HepG2 (cell line): ENCODE results near the gene CEP55. TPM values are rescaled to one million over a fixed set of nuclear protein-coding genes. Genes with fewer than 3 reads are reported as not detected.

Experiments used
- ATAC-seq: fragments of 200-7000 bp; cut with Tn5 transposase; 3 replicates; pipeline ENCODE4 v1.9.1; 2020; ENCODE audit warnings: mild to moderate bottlenecking, moderate library complexity
- BruUV-seq: library from RNA; stranded (reverse); fragments of 400-500 nt; replicated peaks from 2 replicates; lab custom pipeline; 2021; lab: Mats Ljungman, UMichigan
- CTCF ChIA-PET: fragments of 300-600 bp; formaldehyde crosslinking; extraction: SDS; loops from one replicate; lab custom pipeline; 2021; ENCODE audit warnings: low total read pairs, inconsistent platforms, low intra/inter-chr PET ratio; lab: Yijun Ruan, JAX
- POLR2A ChIA-PET: fragments of 350-600 bp; sonication (Branson Sonifier 250); formaldehyde crosslinking; loops from one replicate; lab custom pipeline; 2020; ENCODE audit warnings: antibody characterized with exemption, inconsistent platforms; lab: Yijun Ruan, JAX
- DNase-seq: peaks from one replicate; pipeline ENCODE4 v3.0.0-alpha.2; 2015; ENCODE audit warnings: low spot score
- FAIRE-seq: peaks from 3 replicates; lab custom pipeline; 2011; peaks lifted over from hg19 to GRCh38; lab: Jason Lieb, UNC
- H2AFZ ChIP-seq: one replicate; pipeline ENCODE4 v1.6.1; 2011; ENCODE audit warnings: low read length, inconsistent platforms
- H3K27ac ChIP-seq: fragments of 300-600 bp; 3 replicates; pipeline ENCODE4 v1.8.0; 2011; ENCODE audit warnings: mixed run types, mild to moderate bottlenecking, mixed read lengths, low read length, inconsistent platforms; ENCODE audit not compliant: insufficient read depth; ENCODE audit errors: extremely low read length
- H3K27me3 ChIP-seq, 2 experiments: fragments of 200-600 bp in 1 of 2; 2 replicates in 1 of 2; 3 replicates in 1 of 2; pipeline versions ENCODE4 v1.6.0 to v1.8.0; 2011; ENCODE audit warnings: low read length in 2 of 2, mild to moderate bottlenecking in 2 of 2, moderate library complexity in 2 of 2, inconsistent platforms in 1 of 2; ENCODE audit not compliant: insufficient read depth in 2 of 2, control insufficient read depth in 1 of 2
- H3K36me3 ChIP-seq, 2 experiments: fragments of 200-600 bp in 1 of 2; replicated peaks in 1 of 2; 2 replicates in 1 of 2; 3 replicates in 1 of 2; pipeline versions ENCODE4 v1.5.1 to v1.8.0; 2011; ENCODE audit warnings: low read length in 2 of 2, inconsistent platforms in 1 of 2; ENCODE audit not compliant: insufficient read depth in 2 of 2, control insufficient read depth in 1 of 2
- H3K4me1 ChIP-seq: 2 replicates; pipeline ENCODE4 v1.5.1; 2012; ENCODE audit warnings: low read length, inconsistent platforms; ENCODE audit not compliant: insufficient read depth
- H3K4me2 ChIP-seq: 2 replicates; pipeline ENCODE4 v1.6.0; 2011; ENCODE audit warnings: low read depth, low read length, inconsistent platforms
- H3K4me3 ChIP-seq, 3 experiments: fragments of 200-600 bp in 1 of 3; sonication (generic), shearing (Covaris generic) in 1 of 3; replicated peaks in 1 of 3; 2 replicates each; pipeline ENCODE4 v1.5.1; 2011 to 2016; ENCODE audit warnings: low read length in 3 of 3, inconsistent platforms in 2 of 3, low read depth in 2 of 3, mild to moderate bottlenecking in 2 of 3, control low read depth in 1 of 3, mixed read lengths in 1 of 3; ENCODE audit not compliant: insufficient read depth in 1 of 3
- H3K79me2 ChIP-seq: one replicate; pipeline ENCODE4 v1.6.1; 2011; ENCODE audit warnings: low read length, inconsistent platforms; ENCODE audit not compliant: insufficient read depth
- H3K9ac ChIP-seq: 2 replicates; pipeline ENCODE4 v1.6.0; 2011; ENCODE audit warnings: mild to moderate bottlenecking, low read depth, low read length, inconsistent platforms; ENCODE audit not compliant: insufficient read depth
- H3K9me3 ChIP-seq: 2 replicates; pipeline ENCODE4 v1.5.1; 2012; ENCODE audit warnings: mild to moderate bottlenecking, low read length
- H4K20me1 ChIP-seq: 2 replicates; pipeline ENCODE4 v1.6.0; 2011; ENCODE audit warnings: inconsistent platforms, mild to moderate bottlenecking, low read length, moderate library complexity; ENCODE audit not compliant: insufficient read depth
- CHD2 ChIP-seq: IDR thresholded peaks from 2 replicates; pipeline ENCODE4 v1.6.1; 2011; ENCODE audit warnings: low read depth, low read length, improper control_type of control experiment
- FOSL1 ChIP-seq: sonication (generic); formaldehyde crosslinking; IDR thresholded peaks from 2 replicates; pipeline ENCODE4 v1.9.0; 2021; ENCODE audit warnings: missing genetic modification reagents, borderline replicate concordance
- GRHL1 ChIP-seq: sonication (generic); formaldehyde crosslinking; conservative IDR thresholded peaks from 2 replicates; pipeline ENCODE4 v1.8.0; 2022; ENCODE audit warnings: missing genetic modification reagents
- HBP1 ChIP-seq: IDR thresholded peaks from 2 replicates; pipeline ENCODE4 v1.6.1; 2016; ENCODE audit warnings: low read depth, control low read depth
- MED8 ChIP-seq: sonication (generic); formaldehyde crosslinking; IDR thresholded peaks from 2 replicates; pipeline ENCODE4 v1.8.1; 2023; ENCODE audit warnings: mild to moderate bottlenecking, missing genetic modification reagents; ENCODE audit not compliant: insufficient replicate concordance
- MTF1 ChIP-seq: sonication (generic); formaldehyde crosslinking; IDR thresholded peaks from 2 replicates; pipeline ENCODE4 v1.5.0; 2020; ENCODE audit warnings: missing genetic modification reagents
- POLR2A ChIP-seq, 2 experiments: IDR thresholded peaks; 2 replicates each; pipeline ENCODE4 v1.6.1; 2011; ENCODE audit warnings: low read depth in 2 of 2, low read length in 2 of 2, mild to moderate bottlenecking in 1 of 2, moderate library complexity in 1 of 2; ENCODE audit not compliant: insufficient read depth in 1 of 2
- SIX1 ChIP-seq: sonication (generic); formaldehyde crosslinking; IDR thresholded peaks from 2 replicates; pipeline ENCODE4 v1.4.0; 2020; ENCODE audit warnings: missing genetic modification reagents, borderline replicate concordance
- ZBTB43 ChIP-seq: sonication (generic); formaldehyde crosslinking; conservative IDR thresholded peaks from 2 replicates; pipeline ENCODE4 v1.4.0; 2020; ENCODE audit warnings: missing genetic modification reagents
- ZIK1 ChIP-seq: sonication (generic); formaldehyde crosslinking; IDR thresholded peaks from 2 replicates; pipeline ENCODE4 v1.5.0; 2020; ENCODE audit warnings: mild to moderate bottlenecking, low read depth, missing genetic modification reagents, borderline replicate concordance
- ZNF703 ChIP-seq: sonication (generic); formaldehyde crosslinking; IDR thresholded peaks from 2 replicates; pipeline ENCODE4 v1.5.1; 2020; ENCODE audit warnings: missing genetic modification reagents, mild to moderate bottlenecking, moderate library complexity, borderline replicate concordance
- ZNF746 ChIP-seq: sonication (generic); formaldehyde crosslinking; IDR thresholded peaks from 2 replicates; pipeline ENCODE4 v1.8.0; 2022; ENCODE audit warnings: mild to moderate bottlenecking, missing genetic modification reagents
- WGBS: methylation state at CpG from one replicate; pipeline ENCODE4 v1.1.6; 2017; ENCODE audit warnings: low lambda C conversion rate; 5-methylcytosine and 5-hydroxymethylcytosine counted together
- in situ Hi-C: cut with HindIII; loops from 2 replicates; pipeline ENCODE4 v1.10.0; 2017; ENCODE audit warnings: low pct_unique_long_range_greater_than_20kb; ENCODE audit not compliant: extremely low pct_ligation_motif_present
- intact Hi-C: fragments of 100-400 bp; cut with micrococcal nuclease; formaldehyde crosslinking; loops from one replicate; pipeline ENCODE4 v1.10.0; 2022; ENCODE audit not compliant: unreplicated experiment
- polyA plus RNA-seq, 8 experiments: library from polyadenylated mRNA; depleted of rRNA in 3 of 8; stranded (reverse) in 7 of 8; unstranded in 1 of 8; fragments of >200 nt; fragmentation: Illumina TruSeq in 4 of 8; extraction: Trizol in 4 of 8; gene quantifications; 2 replicates each; pipeline versions ENCODE4 v1.2.1 to v1.2.3, GENCODE V29; 2011 to 2016; ENCODE audit warnings: low read depth in 4 of 8, missing spikeins in 1 of 8, mixed read lengths in 1 of 8; ENCODE audit not compliant: insufficient read depth in 1 of 8
- total RNA-seq, 5 experiments: library from RNA; depleted of rRNA; stranded (reverse); fragments of >200 nt; fragmentation: Illumina TruSeq; extraction: Trizol; gene quantifications; 2 replicates each; pipeline ENCODE4 v1.2.3, GENCODE V29; 2016; ENCODE audit warnings: low read depth in 1 of 5

The CEP55 gene
- total and polyA plus RNA-seq, 2 of the 13 experiments (the other 11 are each of a cell fraction or from before 2014, with no cell fraction given), result 6.5 to 17.1 TPM

GRCh38 chr10:93554760-93555432, 58.5 kb downstream of the CEP55 start (continued):
- no peak for TF ChIP-seq ZNF746

GRCh38 chr10:93559490-93559889, 63.1 kb downstream of the CEP55 start:
- Histone ChIP-seq H3K4me3 (no peak overlapping the region), H3K79me2 (no peaks in the 10 kb centered on the region), H3K4me1 (peaks cover 7% of the 10 kb centered on the region), H4K20me1 (no peaks in the 10 kb centered on the region), H3K9ac (no peak overlapping the region), H3K36me3 (no peaks in the 10 kb centered on the region), H3K27me3 (peaks cover 0 to 19% of the 10 kb centered on the region in 2 experiments; a peak in 2 of 5 replicates), H3K9me3 (no peaks in the 10 kb centered on the region), H3K4me2 (no peak overlapping the region), H2AFZ (no peak overlapping the region), H3K27ac (no peak overlapping the region)
- TF ChIP-seq POLR2A (IDR thresholded peaks at IDR 0.05; ENCODE audit: insufficient read depth in 1 of 2, low read depth in 2 of 2, low read length in 2 of 2), result no peak
- 45% methylated on average over 9 of the region's 9 CpGs for WGBS
- ATAC-seq (no peak), DNase-seq (no peak), FAIRE-seq (no peak)
- BruUV-seq, result no TSS peak
- CTCF ChIA-PET, result no interaction called here
- POLR2A ChIA-PET, result interaction anchor here (1.6 kb wide), 1 partner anchor 33 kb away, joined by 3 read pairs; no protein-coding TSS in a partner anchor
- intact Hi-C loops, result loop anchor here (10.0 kb wide), 1 partner anchor 255 kb away; no protein-coding TSS in a partner anchor
- in situ Hi-C loops, result no loop called here

- Histone ChIP-seq H2AFZ (no peak overlapping the region), H3K27me3 (peaks cover 0 to 27% of the 10 kb centered on the region in 2 experiments; a peak in 2 of 5 replicates), H3K4me2 (no peak overlapping the region), H3K27ac (no peak overlapping the region), H3K9ac (no peak overlapping the region), H4K20me1 (no peaks in the 10 kb centered on the region), H3K4me1 (no peaks in the 10 kb centered on the region), H3K79me2 (no peaks in the 10 kb centered on the region), H3K36me3 (no peaks in the 10 kb centered on the region), H3K9me3 (no peaks in the 10 kb centered on the region), H3K4me3 (no peak overlapping the region)
- 10% methylated on average over 4 of the region's 6 CpGs for WGBS
- intact Hi-C loops, result no loop called here
- FAIRE-seq, result no peak
- in situ Hi-C loops, result no loop called here
- ChIA-PET CTCF (no interaction called here), POLR2A (no interaction called here)
- ATAC-seq, result peak; percentile 38; the same call in 2 of the 3 replicates
- no peak for DNase-seq
- no TSS peak for BruUV-seq
- no peak for TF ChIP-seq SIX1 (CRISPR knock-in tag)
- TF ChIP-seq MTF1 (CRISPR knock-in tag), result no peak
- TF ChIP-seq HBP1 (CRISPR knock-in tag), result no peak
- TF ChIP-seq ZBTB43 (CRISPR knock-in tag), result no peak
- no peak for TF ChIP-seq ZIK1 (CRISPR knock-in tag)
- no peak for TF ChIP-seq CHD2
- TF ChIP-seq MED8 (CRISPR knock-in tag), result no peak
- TF ChIP-seq FOSL1 (CRISPR knock-in tag), result no peak
- TF ChIP-seq ZNF703 (CRISPR knock-in tag), result no peak
- TF ChIP-seq GRHL1 (CRISPR knock-in tag), result no peak
These were observed 64.1 kb downstream of the CEP55 start for GRCh38 chr10:93560541-93560940.
